GM19328 (cell line): Measurements from ENCODE around the gene SMIM44.
"Not testable (repeated sequence)": the region's sequence is repeated elsewhere in the genome, so short reads cannot be mapped to it uniquely, and the experiment has no call there.

Experiments used
- ATAC-seq: cut with Tn5 transposase; IDR thresholded peaks from one replicate; pipeline ENCODE4 v1.9.1; 2021; ENCODE audit warnings: mild to moderate bottlenecking, moderate library complexity; ENCODE audit not compliant: unreplicated experiment

Gene SMIM44

DNA sequence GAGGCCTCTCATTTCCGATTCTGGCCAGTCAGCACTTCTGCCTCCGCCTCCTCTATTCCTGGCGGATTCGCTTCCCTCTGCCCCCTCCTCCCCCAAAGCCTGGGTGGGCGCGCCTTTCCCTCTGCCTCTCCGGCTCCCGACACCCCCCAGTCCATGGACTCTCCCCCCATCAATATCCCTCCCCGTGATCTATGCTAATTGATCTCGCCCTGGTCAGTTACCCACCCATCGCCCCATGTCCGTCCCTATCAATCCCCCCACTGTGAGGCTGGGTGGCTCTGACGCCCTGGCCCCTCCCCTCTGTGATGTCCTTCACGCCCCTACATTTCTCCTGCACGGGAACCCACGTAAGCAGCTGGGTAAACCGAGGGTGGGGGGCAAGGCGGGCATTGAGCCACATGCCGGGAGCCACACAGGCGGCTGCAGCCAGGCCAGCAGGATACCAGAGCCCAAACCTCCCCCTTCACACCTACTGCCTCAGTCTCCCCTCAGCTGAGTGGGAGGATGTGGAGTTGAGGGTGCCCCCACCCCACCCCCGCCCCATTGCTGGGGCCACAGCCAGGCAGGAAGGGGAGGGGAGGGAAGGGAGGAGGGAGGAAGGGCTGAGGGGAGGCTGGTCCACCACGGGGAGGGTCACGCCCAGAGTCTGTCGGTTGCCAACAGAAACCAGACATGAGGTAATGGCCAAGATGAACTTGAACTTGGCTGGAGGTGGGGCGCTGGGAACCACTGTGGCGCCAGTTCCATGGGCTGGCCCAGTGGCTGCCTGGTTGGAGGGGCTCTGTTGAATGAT is 24.0 kb downstream of the SMIM44 start:
- no peak for ATAC-seq

DNA sequence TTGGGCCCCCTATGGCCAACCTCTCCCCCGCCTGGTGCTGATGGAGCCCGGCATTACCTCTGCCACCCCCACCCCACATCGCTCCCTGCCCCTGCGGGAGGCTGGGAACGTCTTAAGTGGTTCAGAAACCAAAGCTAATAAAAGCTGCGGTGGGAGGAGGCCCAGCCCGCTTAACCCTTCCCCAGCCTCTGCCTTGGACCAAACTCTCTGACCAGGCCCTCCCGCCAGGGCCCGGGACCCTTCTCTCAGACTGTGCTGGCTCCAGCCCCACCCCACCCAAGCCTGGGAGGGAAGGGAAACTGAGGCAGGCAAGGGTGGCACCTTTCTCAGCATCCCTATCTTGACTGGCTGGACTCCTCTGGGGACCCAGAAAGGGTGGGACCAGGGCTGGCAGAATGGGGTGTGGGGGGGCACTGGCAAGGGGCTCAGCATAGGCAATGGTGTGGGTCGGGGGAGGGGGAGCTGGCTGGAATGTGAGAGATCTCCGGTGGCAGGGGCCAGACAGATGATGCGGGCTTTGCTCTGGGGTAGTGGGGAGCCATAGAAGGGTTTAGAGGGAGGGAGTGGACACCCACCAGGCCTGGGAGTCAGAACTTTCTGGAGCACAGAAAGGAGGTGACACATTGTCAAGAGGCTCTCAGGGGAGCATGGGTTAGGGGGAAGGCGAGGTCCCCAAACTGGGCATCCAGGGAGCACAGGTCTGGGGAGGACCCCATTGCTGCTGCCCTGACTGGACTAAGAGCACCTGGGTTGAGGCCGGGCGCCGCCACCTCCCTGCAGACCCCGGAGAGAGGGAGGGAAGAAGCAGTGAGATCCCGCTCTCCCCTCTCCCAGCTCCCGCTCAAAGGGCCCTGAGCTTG is 24.8 kb downstream of the SMIM44 start:
- ATAC-seq = no peak

DNA sequence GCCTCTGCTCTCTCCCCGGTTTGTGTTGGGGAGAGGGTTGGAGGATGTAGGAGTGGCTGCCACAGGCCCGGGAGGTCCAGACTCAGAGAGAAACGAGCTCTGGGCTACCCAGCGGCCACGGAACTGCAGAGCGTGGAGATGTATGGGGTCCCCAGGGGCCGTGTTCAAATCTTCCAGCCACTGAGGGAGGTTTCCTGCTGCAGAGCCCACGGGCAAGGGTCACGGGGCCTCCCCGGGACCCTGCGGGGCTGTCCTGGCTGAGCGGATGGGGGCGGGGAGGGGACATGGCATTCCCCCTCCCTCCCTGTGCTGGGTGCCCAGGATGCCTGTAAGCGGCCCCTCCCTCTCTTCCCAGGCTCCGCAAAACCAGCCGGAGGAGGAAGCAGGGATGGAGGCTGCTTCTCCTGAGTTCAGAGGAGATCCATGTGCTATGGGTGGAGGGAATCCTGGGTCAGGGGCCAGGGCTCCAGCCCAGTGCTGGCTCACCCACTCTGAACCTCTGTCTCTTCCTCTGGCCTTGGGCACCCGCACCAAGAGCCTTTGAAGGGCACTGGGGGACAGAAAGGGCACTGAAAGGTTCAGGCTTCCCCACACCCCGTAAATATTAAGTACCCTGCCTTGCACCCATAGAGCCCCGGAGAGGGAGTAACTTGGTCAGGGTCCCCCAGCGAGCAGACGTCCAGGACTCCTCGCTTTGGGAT is 25.6 kb downstream of the SMIM44 start:
- no peak for ATAC-seq

DNA sequence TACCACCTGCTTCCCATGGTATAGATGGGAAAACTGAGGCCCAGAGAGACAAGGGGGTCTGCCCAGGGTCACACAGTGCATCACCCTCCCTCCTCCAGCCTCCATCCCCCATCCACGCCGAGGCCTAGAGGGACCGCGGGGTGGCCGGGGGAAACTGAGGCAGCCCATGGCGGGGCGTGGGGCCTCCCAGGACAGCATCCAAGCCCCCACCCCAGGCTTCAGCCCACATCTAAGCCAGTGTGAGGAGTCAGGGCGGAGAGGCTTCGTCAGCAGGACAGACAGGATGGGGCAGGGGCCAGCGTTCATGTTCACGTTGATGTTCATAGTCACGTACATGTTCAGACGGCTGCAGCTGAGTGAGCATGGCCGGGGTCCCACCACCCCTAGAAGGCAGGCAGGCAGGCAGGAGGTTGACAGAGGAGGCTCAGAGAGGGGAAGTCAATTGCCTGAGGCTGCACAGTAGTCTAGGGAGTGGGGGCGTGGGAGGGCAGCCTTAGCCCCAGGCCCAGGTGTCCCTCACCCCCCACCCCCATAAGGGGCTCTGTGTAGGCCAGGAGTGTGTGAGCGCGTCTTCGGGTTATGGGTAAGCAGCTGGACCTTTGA is 26.2 kb downstream of the SMIM44 start:
- ATAC-seq = no peak

DNA sequence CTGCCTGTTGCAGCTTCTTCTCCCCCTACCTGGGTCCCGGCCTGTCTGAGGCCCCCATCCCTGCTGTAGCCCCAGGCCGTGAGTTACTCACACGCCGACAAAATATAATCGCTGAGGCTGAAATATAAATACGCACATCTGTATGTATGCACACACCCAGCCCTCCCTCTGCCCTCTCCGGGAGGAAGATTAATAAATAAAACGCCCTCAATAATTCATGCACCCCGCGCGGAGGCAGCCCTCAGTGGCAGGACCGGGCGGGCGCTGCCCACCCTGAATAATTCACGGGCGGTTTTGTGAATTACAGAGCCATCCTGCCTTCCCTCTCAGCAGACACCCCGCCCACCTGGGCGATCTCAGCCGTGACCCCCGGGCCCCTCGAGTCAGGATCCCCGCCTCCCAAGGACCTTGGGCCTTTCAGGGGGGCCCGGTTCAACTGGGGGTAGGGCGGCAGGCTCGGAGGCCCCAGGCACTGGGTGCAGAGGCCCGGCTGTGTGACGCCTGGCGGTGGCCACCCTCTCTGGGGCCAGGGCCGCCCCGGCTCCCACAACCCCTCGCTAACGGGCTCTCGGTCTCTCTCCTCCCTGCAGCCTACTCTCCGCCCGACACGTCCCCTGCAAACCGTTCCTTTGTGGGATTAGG is 27.2 kb downstream of the SMIM44 start:
- no peak for ATAC-seq

DNA sequence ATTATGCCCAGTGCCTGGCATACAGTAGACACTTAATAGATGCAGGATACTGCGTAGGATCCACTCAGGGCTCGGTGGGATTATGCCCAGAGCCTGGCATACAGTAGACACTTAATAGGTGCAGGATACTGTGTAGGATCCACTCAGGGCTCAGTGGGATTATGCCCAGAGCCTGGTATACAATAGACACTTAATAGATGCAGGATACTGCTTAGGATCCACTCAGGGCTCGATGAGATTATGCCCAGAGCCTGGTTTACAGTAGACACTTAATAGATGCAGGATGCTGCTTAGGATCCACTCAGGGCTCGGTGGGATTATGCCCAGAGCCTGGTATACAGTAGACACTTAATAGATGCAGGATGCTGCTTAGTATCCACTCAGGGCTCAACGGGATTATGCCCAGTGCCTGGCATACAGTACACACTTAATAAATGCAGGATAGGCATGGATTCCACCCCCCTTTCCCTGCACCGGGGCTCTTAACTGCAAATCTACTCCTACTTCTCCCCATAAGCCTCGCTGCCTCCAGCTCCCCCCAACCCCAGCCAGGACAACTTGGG is 27.8 kb downstream of the SMIM44 start:
- ATAC-seq = no peak

DNA sequence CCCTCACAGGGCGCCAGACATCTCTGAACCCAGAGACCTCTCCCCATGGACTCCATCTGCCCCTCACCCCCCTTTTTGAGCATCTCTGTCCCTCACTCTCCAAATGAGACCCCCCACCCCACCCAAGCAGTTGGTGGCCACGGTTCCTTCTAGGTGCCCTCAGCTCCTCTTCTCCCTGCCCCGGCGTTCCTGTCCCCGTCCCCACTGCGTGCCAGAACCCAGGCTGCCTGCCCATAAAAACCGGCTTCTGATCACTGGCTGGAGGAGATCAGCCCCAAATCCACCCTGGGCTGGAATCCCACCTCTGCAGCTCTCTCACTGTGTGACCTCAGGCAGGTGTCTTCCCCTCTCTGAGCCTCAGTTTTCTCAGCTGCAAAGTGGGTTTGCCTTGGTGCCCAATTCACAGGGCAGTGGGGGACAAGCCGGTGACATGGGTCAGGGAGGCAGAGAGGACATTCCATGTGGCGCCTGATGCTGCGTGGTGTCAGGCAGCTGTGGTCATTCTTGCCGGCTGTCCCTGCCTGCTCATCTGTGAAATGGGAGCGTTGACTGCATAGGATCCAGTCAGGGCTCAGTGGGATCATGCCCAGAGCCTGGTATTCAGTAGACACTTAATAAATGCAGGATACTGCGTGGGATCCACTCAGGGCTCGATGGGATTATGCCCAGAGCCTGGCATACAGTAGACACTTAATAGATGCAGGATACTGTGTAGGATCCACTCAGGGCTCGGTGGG is 28.4 kb downstream of the SMIM44 start:
- no peak for ATAC-seq

DNA sequence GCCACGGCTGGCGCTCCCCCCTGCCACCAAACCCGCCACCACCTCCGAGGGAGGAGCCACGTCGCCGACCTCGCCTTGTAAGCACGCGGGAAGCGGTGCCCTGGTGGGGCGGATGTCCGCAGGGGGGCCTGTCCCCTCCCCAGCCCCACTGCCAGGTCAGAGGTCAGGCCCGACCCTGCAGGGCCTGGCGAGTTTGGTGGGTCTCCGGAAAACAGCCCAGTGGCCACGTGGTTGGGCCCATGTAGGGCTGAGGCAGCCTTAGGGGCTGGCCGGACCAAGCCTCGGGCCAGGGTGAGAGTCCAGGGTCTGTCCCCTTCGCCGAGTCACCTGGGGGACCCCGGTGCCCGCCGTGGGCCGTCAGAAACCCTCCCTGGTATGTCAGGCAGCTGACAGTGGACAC is 29.4 kb downstream of the SMIM44 start:
- no peak for ATAC-seq

DNA sequence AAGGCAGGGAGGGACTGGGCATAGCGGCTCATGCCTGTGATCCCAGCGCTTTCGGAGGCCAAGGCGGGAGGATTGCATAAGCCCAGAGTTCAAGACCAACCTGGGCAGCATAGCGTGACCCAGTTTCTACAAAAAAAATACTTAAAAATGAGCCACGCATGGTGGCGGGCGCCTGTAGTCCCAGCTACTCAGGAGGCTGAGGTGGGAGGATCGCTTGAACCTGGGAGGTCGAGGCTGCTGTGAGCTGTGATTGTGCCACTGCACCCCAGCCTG is 30.4 kb downstream of the SMIM44 start:
- not testable (repeated sequence) for ATAC-seq

DNA sequence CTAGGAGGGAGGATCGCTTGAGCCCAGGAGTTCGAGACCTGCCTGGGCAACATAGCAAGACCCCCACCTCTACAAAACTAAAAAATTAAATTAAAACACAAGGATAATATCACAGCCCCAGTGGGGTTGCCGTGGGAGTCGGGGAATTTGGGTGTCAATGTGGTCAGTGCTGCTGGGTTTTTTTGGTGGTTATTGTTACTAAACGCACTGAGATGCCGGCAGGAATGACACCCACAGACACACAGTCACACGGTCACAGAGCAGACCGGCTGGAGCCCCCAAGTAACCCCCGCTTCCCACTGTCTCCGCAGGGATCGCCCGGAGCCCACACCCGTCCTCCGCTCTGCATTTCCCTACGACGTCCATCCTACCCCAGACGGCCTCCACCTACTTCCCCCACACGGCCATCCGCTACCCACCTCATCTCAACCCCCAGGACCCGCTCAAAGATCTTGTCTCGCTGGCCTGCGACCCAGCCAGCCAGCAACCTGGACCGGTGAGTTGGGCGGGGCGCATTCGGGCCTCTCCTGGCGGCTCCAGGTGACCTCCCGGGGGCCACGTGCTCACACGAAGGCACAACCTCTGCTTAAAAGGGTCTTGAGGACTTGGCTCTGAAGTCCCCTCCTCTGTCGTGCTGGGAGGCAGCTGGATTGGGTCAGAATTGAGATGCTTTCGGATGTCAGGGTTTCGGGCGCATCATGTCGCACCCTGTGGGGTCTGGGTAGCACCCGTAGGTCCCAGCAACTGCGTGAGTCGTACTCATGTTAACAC is 30.9 kb downstream of the SMIM44 start:
- no peak for ATAC-seq

DNA sequence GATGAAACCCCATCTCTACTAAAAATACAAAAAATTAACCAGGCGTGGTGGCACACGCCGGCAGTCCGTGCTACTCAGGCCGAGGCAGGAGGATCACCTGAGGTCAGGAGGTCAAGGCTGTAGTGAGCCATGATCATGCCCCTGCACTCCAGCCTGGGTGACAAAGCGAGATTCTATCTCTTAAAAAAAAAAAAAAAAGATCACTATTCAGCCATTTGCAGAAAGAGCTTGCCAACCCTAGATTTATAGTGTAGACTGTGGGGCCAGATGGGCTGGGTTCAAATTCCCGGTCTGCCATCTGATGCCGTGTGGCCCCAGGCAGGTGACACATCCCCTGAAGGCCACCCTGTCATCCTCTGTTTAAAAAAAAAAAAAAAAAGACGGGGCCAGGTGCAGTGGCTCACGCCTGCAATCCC is 31.8 kb downstream of the SMIM44 start:
- ATAC-seq = no peak

DNA sequence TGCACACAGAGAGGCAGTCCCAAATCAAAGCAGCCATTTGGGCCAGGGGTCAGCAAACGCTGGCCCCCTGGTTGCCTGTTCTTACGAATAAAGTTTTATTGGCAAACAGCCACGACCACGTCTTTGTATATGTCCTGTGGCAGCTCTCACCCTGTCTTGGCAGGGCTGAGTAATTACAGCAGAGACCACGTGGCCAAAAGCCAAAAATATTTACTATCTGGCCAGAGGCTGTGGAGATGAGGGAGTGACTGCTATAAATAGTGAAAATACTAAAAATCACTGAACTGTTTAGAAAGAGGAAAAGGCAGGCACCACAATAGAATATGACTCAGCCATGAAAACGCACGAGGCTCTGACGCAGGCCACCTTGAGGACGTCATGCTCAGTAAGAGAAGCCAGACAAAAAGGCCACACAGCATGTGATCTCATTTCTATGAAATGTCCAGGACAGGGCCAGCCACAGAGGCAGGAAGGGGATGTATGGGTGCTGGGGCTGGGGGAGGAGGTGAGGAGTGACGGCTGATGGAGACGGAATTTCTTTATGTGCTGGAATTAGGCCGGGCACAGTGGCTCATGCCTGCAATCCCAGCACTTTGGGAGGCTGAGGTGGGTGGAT is 32.3 kb downstream of the SMIM44 start:
- ATAC-seq = no peak

DNA sequence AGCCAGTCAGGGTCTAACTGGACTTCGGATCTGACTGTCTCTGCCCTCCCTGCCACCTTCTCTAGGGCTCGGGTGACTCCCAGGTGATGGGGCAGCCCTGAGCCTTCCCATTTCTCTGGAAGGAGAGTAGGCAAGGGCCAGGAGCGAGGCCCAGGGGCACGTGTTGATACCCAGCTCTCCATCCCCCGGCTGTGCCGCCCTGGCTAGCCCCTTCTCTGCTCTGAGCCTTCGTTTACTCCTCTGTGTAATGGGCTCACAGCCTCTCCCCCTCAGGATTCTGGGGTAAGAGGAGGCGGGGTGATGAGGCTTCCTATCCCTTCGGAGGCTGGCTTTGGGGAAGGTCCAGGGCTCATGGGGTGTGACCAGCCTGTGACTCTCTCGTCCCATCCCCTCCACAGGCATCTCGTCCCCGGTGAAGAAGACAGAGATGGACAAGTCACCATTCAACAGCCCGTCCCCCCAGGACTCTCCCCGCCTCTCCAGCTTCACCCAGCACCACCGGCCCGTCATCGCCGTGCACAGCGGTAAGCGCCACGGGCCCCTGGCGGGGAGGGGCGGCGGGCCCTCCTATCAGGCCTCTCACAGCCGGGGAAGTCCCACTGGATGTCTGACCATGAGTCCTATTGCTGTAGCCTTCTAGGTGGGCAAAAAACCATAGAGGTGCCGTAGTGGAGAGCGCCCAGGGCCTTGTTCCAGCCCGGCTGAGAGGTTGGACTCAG is 34.5 kb downstream of the SMIM44 start:
- ATAC-seq = no peak

DNA sequence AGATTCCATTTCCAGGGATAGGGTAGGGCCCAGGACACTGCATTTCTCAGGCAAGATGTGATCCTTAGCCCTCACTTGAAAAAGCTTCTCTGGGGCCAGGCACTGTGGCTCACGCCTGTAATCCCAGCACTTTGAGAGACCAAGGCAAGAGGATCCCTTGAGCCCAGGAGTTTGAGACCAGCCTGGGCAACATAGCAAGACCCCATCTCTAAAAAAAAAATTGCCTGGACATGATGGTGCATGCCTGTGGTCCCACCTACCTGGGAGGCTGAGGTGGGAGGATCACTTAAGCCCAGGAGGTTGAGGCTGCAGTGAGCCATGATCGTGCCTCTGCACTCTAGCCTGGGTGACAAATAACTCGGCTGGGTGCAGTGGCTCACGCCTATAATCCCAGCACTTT is 36.6 kb downstream of the SMIM44 start:
- ATAC-seq = not testable (repeated sequence)

DNA sequence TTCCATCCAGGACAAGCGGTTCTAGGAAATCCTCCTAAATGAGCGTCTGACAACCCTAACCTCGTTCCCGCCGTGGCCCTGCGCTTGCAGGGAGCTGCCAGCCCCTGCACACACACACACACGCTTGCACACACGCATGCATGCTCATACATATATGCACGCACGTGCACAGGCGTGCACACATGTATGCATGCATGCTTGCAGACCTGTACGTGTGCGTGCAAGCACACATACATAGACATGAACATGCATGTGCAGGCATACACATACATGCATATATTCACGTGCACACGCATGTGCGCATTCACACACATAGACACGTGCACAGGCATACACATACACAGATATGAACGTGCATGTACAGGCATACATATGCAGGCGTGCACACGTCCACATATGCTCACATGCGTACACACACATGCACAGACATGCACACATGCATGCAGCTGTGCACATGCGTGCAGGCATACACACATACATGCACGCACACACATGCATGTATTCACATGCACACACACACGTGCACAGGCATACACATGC is 38.5 kb downstream of the SMIM44 start:
- no peak for ATAC-seq

DNA sequence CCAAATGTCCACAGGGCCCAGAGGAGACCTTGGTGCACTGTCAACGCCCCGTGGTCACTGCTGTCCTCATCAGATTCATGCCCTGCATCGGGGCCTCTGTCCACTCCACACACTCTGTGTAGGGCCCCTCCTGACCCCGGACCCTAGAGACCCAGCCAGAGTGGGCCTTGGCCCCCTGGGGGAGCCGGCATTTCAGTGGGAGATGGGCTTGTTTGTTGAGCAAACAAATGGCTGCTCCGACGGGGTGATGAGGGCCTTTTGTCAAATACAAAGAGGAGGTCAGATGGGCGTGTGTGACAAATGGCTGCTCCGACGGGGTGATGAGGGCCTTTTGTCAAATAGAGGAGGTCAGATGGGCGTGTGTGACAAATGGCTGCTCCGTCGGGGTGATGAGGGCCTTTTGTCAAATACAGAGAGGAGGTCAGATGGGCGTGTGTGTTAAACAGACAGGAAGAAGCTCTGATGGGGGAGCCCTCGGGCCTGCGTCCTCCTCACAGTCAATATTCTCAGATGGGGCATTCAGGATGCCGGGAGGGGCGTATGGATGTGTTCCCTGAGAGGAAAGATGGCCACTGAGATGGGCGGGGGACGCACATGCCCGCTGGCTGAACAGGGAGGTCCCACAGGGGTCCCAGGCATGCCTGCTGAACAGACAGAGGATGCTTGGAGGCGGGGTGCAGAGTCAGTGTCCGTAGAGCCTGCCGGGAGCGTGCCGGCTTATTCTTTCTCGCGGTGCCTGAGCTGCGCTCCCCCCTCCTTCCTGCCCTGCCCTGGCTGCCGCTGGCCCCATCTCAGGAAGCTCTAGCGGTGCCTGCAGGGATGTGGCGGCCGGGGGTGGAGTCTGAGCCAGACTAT is 39.2 kb downstream of the SMIM44 start:
- no peak for ATAC-seq
